Activated CD4-positive, alpha-beta memory T cell treated with anti-CD3 and anti-CD28 coated beads, Interleukin-2, amount 10 ng/mL, durations not matched to agents 7 days and 5 days (primary cell): Measurements from ENCODE around the gene PSMF1. TPM values are rescaled to one million over a fixed set of nuclear protein-coding genes. Genes with fewer than 3 reads are reported as not detected.
"Not testable (repeated sequence)": the region's sequence is repeated elsewhere in the genome, so short reads cannot be mapped to it uniquely, and the experiment has no call there.

ENCODE experiments used
- CTCF ChIA-PET: fragments of 350-600 bp; sonication (Branson Sonifier 250); formaldehyde crosslinking; loops from one replicate; lab custom pipeline; 2021; ENCODE audit warnings: antibody characterized with exemption, inconsistent platforms; lab: Charles Lee
- POLR2A ChIA-PET: fragments of 350-600 bp; sonication (Branson Sonifier 250); formaldehyde crosslinking; loops from one replicate; lab custom pipeline; 2021; ENCODE audit warnings: antibody characterized with exemption; lab: Charles Lee
- DNase-seq: peaks from one replicate; pipeline ENCODE4 v3.0.0-alpha.2; 2020
- H3K27ac Mint-ChIP-seq: one replicate; pipeline ENCODE4 v1.8.0; 2021; ENCODE audit warnings: mild to moderate bottlenecking, mixed read lengths
- H3K27me3 Mint-ChIP-seq: one replicate; pipeline ENCODE4 v1.8.0; 2021; ENCODE audit warnings: mixed read lengths
- H3K36me3 Mint-ChIP-seq: one replicate; pipeline ENCODE4 v1.8.0; 2021; ENCODE audit warnings: low read depth, mixed read lengths
- H3K4me1 Mint-ChIP-seq: one replicate; pipeline ENCODE4 v1.8.0; 2021; ENCODE audit warnings: mixed read lengths
- H3K4me3 Mint-ChIP-seq: one replicate; pipeline ENCODE4 v1.8.0; 2021; ENCODE audit warnings: mild to moderate bottlenecking, mixed read lengths
- H3K9me3 Mint-ChIP-seq: one replicate; pipeline ENCODE4 v1.8.0; 2021; ENCODE audit warnings: mixed read lengths
- total RNA-seq, 2 experiments: library from RNA; stranded (reverse); gene quantifications; one replicate each; pipeline ENCODE4 v1.2.3, GENCODE V29; 2021

The PSMF1 gene
- total RNA-seq, 2 experiments from 2014 or later = 145 TPM

DNA sequence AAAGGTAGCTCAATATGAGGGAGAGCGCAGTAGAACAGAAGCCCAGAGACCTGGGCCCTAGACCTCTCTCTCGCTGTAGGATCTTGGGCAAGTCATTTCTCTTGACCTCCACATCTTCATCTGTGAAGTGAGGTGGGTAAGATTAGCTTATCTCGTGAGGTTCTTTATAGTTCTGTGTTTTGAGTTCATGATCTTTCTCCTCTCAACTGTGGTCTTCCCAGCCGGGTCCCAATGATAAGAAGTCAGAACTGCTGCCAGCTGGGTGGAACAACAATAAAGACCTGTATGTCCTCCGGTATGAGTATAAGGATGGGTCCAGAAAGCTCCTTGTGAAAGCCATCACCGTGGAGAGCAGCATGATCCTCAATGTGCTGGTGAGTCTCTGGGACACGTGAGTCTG, 6.9 kb downstream of the PSMF1 start:
- no peak overlapping the region for H3K4me3 Mint-ChIP-seq
- no peaks in the 10 kb centered on the region for H3K9me3 Mint-ChIP-seq
- no peaks in the 10 kb centered on the region for H3K27me3 Mint-ChIP-seq
- peak overlapping the region; percentile 12 for H3K27ac Mint-ChIP-seq
- DNase-seq = no peak
- peaks cover 71% of the 10 kb centered on the region for H3K36me3 Mint-ChIP-seq
- ChIA-PET CTCF (interaction anchor here (0.9 to 1.3 kb wide), 3 partner anchors 60 to 652 kb away, joined by 3 to 6 read pairs (median 4); partner anchors contain the start of gene TMEM74B), POLR2A (interaction anchor here (1.2 kb wide), 1 partner anchor 11 kb away, joined by 3 read pairs; no protein-coding TSS in a partner anchor)
- peaks cover 54% of the 10 kb centered on the region for H3K4me1 Mint-ChIP-seq

DNA sequence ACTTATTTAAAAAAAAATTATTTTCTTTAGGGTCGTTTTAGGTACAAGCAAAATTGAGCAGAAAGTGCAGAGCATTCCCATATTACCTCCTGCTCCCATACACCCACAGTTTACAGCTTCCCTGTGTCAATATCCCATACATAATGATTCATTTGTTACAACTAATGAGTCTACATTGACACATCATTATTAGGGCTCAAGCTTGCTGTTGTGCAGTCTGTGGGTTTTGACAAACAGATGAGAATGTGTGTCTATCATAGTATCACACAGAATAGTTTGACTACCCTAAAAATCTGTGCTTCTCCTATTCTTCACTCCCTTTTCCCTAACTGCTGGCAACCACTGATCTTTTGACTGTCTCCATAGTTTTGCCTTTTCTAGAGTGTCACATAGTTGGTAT, 9.4 kb downstream of the PSMF1 start:
- Mint-ChIP-seq H3K4me3 (no peak overlapping the region), H3K27ac (no peak overlapping the region), H3K4me1 (peaks cover 33% of the 10 kb centered on the region), H3K27me3 (no peaks in the 10 kb centered on the region), H3K9me3 (no peaks in the 10 kb centered on the region), H3K36me3 (peaks cover 77% of the 10 kb centered on the region)
- DNase-seq = no peak
- ChIA-PET CTCF (interaction anchor here (1.0 to 1.6 kb wide), 2 partner anchors 11 to 85 kb away, joined by 3 read pairs; no protein-coding TSS in a partner anchor), POLR2A (no interaction called here)

DNA sequence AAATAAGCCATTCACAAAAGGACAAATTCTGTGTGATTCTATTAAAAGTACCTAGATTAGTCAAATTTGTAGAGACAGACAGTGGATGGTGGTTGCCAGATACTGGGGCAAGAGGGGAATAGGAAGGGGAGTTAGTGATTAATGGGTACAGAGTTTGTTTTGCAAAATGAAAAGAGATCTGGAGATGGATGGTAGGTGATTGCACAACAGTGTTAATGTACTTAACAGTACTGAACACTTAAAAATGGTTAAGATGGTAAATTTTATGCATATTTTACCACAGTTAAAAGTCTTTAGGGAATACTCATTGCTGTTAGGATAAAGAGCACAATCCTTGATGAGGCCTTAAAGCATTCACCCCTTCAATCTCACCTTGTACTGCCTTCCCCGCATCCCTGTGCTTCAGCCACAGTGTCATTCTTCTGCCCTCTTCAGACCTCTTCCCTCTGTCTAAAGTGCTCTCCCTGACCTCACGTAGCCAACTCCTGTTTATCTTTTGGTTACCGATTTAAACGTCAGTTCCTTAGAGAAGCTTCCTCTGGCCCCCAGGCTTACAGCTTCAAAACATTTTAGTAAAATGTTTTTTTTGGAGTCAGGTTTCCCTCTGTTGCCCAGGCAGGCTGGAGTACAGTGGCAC, 11.8 kb downstream of the PSMF1 start:
- ChIA-PET POLR2A (no interaction called here), CTCF (no interaction called here)
- Mint-ChIP-seq H3K27ac (no peak overlapping the region), H3K9me3 (no peaks in the 10 kb centered on the region), H3K4me1 (peaks cover 22% of the 10 kb centered on the region), H3K36me3 (peaks cover 78% of the 10 kb centered on the region), H3K4me3 (no peak overlapping the region), H3K27me3 (no peaks in the 10 kb centered on the region)
- DNase-seq = no peak

DNA sequence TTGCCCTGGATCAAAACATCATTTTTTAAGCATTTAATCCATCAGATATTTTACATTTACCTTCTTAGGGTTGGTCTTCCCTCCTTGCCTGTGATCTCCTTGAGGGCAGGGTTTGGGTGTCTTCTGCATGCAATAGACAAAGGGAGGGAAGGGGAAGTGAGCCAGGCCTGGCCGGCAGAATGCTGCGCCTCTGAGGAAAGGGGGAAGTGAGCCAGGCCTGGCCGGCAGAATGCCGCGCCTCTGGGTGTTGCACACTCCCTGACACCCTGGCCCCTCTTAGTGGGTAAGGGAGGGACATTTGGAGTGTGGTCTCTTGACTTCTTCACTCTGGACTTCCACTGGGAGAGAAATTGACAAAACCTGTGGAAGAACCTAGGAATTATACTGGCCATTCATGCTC, 12.4 kb downstream of the PSMF1 start:
- POLR2A ChIA-PET = interaction anchor here (0.8 kb wide), 1 partner anchor 22 kb away, joined by 3 read pairs; no protein-coding TSS in a partner anchor
- peaks cover 79% of the 10 kb centered on the region for H3K36me3 Mint-ChIP-seq

DNA sequence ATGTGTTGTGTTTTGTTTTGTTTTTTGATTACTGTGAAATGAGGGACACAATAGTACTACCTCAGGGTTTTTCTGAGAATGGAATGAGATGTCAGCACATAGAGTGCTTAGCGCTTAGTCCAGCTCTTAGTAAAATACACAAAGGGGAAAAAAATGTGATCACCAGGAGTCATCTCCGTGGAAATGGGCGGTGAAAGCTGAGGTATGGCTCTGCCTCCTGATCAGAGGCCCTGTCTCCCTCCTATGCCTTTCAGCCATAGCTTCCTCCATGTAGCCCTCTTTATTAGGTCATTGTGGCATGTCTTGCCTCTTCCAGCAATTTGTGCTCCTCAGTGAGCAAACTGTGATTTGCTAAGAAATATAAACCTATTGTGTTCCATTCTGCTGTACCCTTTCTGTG, 13.0 kb downstream of the PSMF1 start:
- no peaks in the 10 kb centered on the region for H3K27me3 Mint-ChIP-seq
- no peaks in the 10 kb centered on the region for H3K9me3 Mint-ChIP-seq
- H3K27ac Mint-ChIP-seq = no peak overlapping the region
- H3K36me3 Mint-ChIP-seq = peaks cover 79% of the 10 kb centered on the region
- CTCF ChIA-PET = interaction anchor here (1.5 to 1.8 kb wide), 2 partner anchors 14 to 23 kb away, joined by 3 to 4 read pairs; no protein-coding TSS in a partner anchor
- no peak for DNase-seq
- POLR2A ChIA-PET = interaction anchor here (0.8 kb wide), 1 partner anchor 22 kb away, joined by 3 read pairs; no protein-coding TSS in a partner anchor
- no peak overlapping the region for H3K4me3 Mint-ChIP-seq
- peaks cover 14% of the 10 kb centered on the region for H3K4me1 Mint-ChIP-seq

More for the DNA sequence above, 12.4 kb downstream of the PSMF1 start:
- Mint-ChIP-seq H3K9me3 (no peaks in the 10 kb centered on the region), H3K27me3 (no peaks in the 10 kb centered on the region), H3K4me1 (peaks cover 17% of the 10 kb centered on the region), H3K4me3 (no peak overlapping the region), H3K27ac (no peak overlapping the region)
- CTCF ChIA-PET = no interaction called here
- DNase-seq = no peak

DNA sequence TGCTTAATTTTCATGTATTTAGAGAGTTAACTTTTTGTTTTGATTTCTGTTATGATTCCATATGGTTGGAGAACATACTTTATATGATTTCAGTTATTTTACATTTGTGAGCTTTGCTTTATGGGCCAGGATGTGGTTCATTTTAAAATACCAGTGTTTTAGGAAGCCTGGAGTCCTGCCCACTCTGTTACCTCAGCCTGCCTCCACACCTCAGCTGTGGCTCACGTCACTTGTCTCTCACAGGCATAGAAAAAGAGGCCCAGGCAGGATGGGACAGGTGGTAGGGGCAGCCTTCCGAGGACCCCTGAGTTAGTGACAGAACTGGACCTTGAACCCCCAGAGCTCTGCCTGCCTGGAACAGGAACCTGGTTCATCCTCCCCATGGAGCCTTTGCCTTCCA, 16.0 kb downstream of the PSMF1 start:
- CTCF ChIA-PET = no interaction called here
- Mint-ChIP-seq H3K36me3 (peaks cover 86% of the 10 kb centered on the region), H3K27ac (no peak overlapping the region)

DNA sequence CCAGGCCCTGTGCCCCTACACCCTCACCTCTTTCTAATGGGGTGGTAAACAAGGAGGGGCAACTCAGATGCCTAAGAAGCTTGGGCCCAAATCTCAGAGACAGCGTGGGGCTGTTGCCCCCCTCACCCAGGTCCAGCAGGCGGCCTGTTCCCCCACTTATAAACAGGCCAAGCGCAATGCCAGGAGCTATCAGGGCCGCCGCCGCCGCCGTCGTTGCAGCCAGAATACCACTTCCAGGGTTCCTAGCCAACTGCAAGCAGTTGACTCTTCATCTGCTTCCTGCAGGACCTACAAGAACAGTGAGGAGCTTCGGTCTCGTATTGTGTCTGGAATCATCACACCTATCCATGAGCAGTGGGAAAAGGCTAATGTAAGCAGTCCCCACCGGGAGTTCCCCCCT, 16.4 kb downstream of the PSMF1 start:
- ChIA-PET CTCF (no interaction called here), POLR2A (no interaction called here)
- Mint-ChIP-seq H3K27ac (no peak overlapping the region), H3K4me1 (peaks cover 14% of the 10 kb centered on the region), H3K27me3 (no peaks in the 10 kb centered on the region), H3K4me3 (no peak overlapping the region), H3K36me3 (peaks cover 83% of the 10 kb centered on the region), H3K9me3 (no peaks in the 10 kb centered on the region)
- no peak for DNase-seq

More for the DNA sequence above, 16.0 kb downstream of the PSMF1 start:
- DNase-seq = no peak
- Mint-ChIP-seq H3K27me3 (no peaks in the 10 kb centered on the region), H3K9me3 (no peaks in the 10 kb centered on the region), H3K4me3 (no peak overlapping the region), H3K4me1 (peaks cover 14% of the 10 kb centered on the region)
- POLR2A ChIA-PET = no interaction called here

DNA sequence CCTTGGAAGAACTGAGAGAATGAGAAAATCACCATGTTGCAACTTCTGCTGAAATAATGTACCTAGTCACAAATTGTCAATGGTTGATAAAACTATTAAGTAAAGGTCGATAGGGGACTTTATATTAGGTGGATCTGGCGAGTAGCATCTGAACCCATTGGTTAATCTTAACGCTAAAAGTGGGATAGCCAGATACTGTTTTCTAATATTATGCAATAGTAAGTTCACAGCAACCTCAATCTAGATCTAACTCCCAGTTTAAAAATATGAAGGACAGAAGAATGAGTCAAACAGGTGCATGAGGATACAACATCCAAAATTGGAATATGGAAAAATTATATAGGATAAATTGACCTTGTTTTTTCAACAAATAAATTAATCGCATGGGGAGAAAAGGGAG, 18.8 kb downstream of the PSMF1 start:
- Mint-ChIP-seq H3K9me3 (no peaks in the 10 kb centered on the region), H3K27ac (no peak overlapping the region), H3K4me1 (peaks cover 14% of the 10 kb centered on the region), H3K27me3 (no peaks in the 10 kb centered on the region), H3K36me3 (peaks cover 77% of the 10 kb centered on the region), H3K4me3 (no peak overlapping the region)
- ChIA-PET POLR2A (no interaction called here), CTCF (no interaction called here)
- DNase-seq = no peak

DNA sequence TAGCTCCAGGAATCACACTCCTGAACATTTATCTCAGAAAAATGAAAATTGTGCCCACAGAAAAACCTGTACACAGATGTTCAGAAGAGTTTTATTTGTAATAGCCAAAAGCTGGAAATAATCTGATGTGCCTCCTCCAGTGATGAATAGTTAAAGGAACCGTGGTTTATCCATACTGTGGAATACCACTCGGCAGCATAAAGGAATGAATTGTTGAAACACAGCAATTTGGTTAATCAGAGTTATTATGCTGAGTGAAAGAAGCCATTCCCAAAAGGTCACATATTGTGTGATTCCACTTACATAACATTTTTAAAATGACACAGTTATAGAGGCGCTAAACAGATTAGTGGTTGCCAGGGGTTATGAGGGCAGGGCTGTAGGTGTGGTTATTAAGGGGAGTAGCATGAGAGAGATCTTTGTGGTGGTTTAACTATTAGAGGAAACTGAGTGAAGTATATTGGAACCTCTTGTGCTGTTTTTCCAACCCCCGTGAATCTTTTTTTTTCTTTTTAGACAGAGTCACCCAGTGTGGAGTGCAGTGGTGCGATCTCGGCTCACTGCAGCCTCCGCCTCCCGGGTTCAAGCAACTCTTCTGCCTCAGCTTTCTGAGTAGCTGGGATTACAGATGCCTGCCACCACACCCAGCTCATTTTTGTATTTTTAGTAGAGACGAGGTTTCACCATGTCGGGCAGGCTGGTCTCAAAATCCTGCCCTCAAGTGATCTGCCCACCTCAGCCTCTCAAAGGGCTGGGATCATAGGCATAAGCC, 26.2 kb downstream of the PSMF1 start:
- Mint-ChIP-seq H3K4me1 (peaks cover 3% of the 10 kb centered on the region), H3K9me3 (no peaks in the 10 kb centered on the region), H3K36me3 (peaks cover 69% of the 10 kb centered on the region), H3K27ac (no peak overlapping the region), H3K4me3 (no peak overlapping the region), H3K27me3 (no peaks in the 10 kb centered on the region)
- ChIA-PET CTCF (no interaction called here), POLR2A (interaction anchor here (1.8 kb wide), 1 partner anchor 25 kb away, joined by 4 read pairs; no protein-coding TSS in a partner anchor)
- no peak for DNase-seq

DNA sequence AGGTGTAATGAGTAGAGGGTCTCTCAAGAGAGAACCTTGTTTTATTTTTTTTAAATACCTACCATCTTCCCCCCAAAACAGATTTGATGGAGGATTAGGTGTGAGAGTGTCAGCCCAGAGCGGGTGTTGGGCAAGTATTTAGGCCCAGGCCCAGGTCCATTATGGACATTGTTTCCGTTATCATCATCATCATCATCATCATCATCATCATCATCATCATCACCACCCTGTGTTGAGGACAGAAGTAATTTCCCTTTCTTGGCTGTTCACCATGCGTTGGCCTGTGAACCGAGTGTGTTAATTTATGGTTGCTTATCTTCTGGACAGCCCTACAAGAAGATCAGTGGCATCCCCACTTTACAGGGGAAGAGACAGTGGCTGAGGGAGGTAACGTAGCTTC, 28.6 kb downstream of the PSMF1 start:
- DNase-seq = no peak
- no peak overlapping the region for H3K27ac Mint-ChIP-seq
- H3K36me3 Mint-ChIP-seq = peaks cover 66% of the 10 kb centered on the region
- POLR2A ChIA-PET = interaction anchor here (0.8 to 1.8 kb wide), 2 partner anchors 27 to 357 kb away, joined by 3 to 4 read pairs; no protein-coding TSS in a partner anchor
- H3K9me3 Mint-ChIP-seq = no peaks in the 10 kb centered on the region
- CTCF ChIA-PET = no interaction called here
- H3K27me3 Mint-ChIP-seq = no peaks in the 10 kb centered on the region
- no peak overlapping the region for H3K4me3 Mint-ChIP-seq
- peaks cover 23% of the 10 kb centered on the region for H3K4me1 Mint-ChIP-seq

DNA sequence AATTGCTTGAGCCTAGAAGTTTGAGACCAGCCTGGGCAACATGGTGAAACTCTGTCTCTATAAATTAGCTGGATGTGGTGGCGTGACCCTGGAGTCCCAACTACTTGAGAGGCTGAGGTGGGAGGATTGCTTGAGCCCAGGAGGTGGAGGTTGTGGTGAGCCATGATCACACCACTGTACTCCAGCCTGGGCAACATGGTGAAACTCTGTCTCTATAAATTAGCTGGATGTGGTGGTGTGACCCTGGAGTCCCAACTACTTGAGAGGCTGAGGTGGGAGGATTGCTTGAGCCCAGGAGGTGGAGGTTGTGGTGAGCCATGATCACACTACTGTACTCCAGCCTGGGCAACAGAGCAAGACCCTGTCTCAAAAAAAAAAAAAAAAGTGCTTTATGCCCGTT, 31.4 kb downstream of the PSMF1 start:
- peak overlapping the region; percentile 57 for H3K27ac Mint-ChIP-seq
- not testable (repeated sequence) for H3K27me3 Mint-ChIP-seq, H3K4me3 Mint-ChIP-seq, H3K9me3 Mint-ChIP-seq
- H3K4me1 Mint-ChIP-seq = peaks cover 23% of the 10 kb centered on the region
- DNase-seq = peak; percentile 18
- CTCF ChIA-PET = interaction anchor here (1.0 kb wide), 1 partner anchor 41 kb away, joined by 4 read pairs; no protein-coding TSS in a partner anchor
- peaks cover 73% of the 10 kb centered on the region for H3K36me3 Mint-ChIP-seq
- POLR2A ChIA-PET = interaction anchor here (0.9 to 1.6 kb wide), 4 partner anchors 16 to 244 kb away, joined by 3 to 4 read pairs (median 4); no protein-coding TSS in a partner anchor

DNA sequence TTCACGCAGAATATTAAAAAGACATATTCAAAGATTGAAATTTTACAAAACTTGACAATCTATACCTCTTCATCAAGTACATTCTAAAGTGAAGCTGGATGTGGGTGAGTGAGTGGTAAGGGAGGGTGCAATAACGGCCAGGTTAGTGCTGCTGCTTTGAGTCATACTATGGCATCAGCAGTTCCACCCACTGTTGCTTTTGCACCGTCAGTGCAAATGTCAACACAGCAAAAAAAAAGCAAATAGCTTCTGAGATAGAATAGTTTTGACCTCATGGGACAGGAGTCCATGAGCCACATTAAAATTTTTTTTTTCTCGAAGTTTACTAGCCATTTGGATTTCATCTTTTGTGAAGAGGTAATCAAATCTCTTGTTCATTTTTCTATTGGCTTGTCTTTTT, 31.8 kb downstream of the PSMF1 start:
- CTCF ChIA-PET = interaction anchor here (1.0 kb wide), 1 partner anchor 42 kb away, joined by 4 read pairs; no protein-coding TSS in a partner anchor
- H3K36me3 Mint-ChIP-seq = peaks cover 76% of the 10 kb centered on the region
- H3K4me3 Mint-ChIP-seq = no peak overlapping the region
- peak; percentile 58 for DNase-seq
- H3K27me3 Mint-ChIP-seq = no peaks in the 10 kb centered on the region
- H3K4me1 Mint-ChIP-seq = peaks cover 23% of the 10 kb centered on the region
- POLR2A ChIA-PET = interaction anchor here (0.9 to 1.6 kb wide), 4 partner anchors 16 to 243 kb away, joined by 3 to 4 read pairs (median 4); no protein-coding TSS in a partner anchor
- no peaks in the 10 kb centered on the region for H3K9me3 Mint-ChIP-seq
- peak overlapping the region; percentile 57 for H3K27ac Mint-ChIP-seq

DNA sequence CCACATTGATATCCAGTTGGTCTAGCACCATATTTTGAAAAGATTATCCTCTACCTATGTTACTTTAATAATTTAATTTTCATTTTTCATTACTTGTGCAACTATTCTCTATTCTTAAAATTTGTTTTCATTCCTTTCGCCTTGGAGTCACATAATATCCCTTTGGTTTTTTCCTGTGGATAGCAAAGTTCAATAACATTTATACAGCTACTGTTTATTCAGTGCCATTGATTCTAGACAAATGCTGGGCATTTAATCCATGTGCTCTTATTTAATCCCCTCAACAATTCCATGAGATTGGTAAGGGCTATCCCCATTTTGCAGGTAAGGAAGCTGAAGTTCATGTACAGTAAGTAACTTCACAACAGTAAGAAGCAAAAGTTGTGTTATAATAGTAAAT, 32.6 kb downstream of the PSMF1 start:
- H3K27ac Mint-ChIP-seq = no peak overlapping the region
- no peaks in the 10 kb centered on the region for H3K9me3 Mint-ChIP-seq
- no peaks in the 10 kb centered on the region for H3K27me3 Mint-ChIP-seq
- no peak for DNase-seq
- H3K4me1 Mint-ChIP-seq = peaks cover 23% of the 10 kb centered on the region
- POLR2A ChIA-PET = interaction anchor here (1.0 to 1.6 kb wide), 2 partner anchors 32 to 33 kb away, joined by 4 read pairs; no protein-coding TSS in a partner anchor
- H3K4me3 Mint-ChIP-seq = no peak overlapping the region
- CTCF ChIA-PET = interaction anchor here (1.0 to 1.3 kb wide), 2 partner anchors 316 to 647 kb away, joined by 3 read pairs; partner anchors contain the start of gene NSFL1C
- H3K36me3 Mint-ChIP-seq = peaks cover 79% of the 10 kb centered on the region
